Measurements from ENCODE around the gene LRMDA.
"Not testable (repeated sequence)": the region's sequence is repeated elsewhere in the genome, so short reads cannot be mapped to it uniquely, and the experiment has no call there.

The LRMDA gene

GRCh38 chr10:76554478-76554877 lies 1123.1 kb downstream of the LRMDA start:
- no peak for DNase-seq

- DNase-seq: no peak
Observed at GRCh38 chr10:76555067-76555670, 1123.7 kb downstream of the LRMDA start.

- DNase-seq: no peak
Observed at GRCh38 chr10:76557366-76557765, 1125.9 kb downstream of the LRMDA start.

- DNase-seq: no peak
Observed at GRCh38 chr10:76558586-76558985, 1127.2 kb downstream of the LRMDA start.

GRCh38 chr10:76558996-76559891 lies 1127.8 kb downstream of the LRMDA start:
- no peak for DNase-seq

- DNase-seq: no peak
Observed at GRCh38 chr10:76559892-76560220, 1128.4 kb downstream of the LRMDA start.

GRCh38 chr10:76560338-76560737 lies 1128.9 kb downstream of the LRMDA start:
- no peak for DNase-seq

- DNase-seq: no peak
Observed at GRCh38 chr10:76563286-76563685, 1131.9 kb downstream of the LRMDA start.

- no peak for DNase-seq
Observed at GRCh38 chr10:76572021-76572420, 1140.6 kb downstream of the LRMDA start.

- no peak for DNase-seq
Observed at GRCh38 chr10:76576276-76576962, 1145.0 kb downstream of the LRMDA start.

GRCh38 chr10:76577455-76577854 lies 1146.0 kb downstream of the LRMDA start:
- no peak for DNase-seq

GRCh38 chr10:76581506-76582256 lies 1150.3 kb downstream of the LRMDA start:
- DNase-seq: peak; percentile 86

- DNase-seq: no peak
Observed at GRCh38 chr10:76582531-76582930, 1151.1 kb downstream of the LRMDA start.

- no peak for DNase-seq
Observed at GRCh38 chr10:76583711-76584161, 1152.3 kb downstream of the LRMDA start.

- DNase-seq: not testable (repeated sequence)
Observed at GRCh38 chr10:76584466-76584865, 1153.0 kb downstream of the LRMDA start.
